ELR (cell line): ENCODE data around the gene AGO3.
"Not testable (repeated sequence)": the region's sequence is repeated elsewhere in the genome, so short reads cannot be mapped to it uniquely, and the experiment has no call there.

Source experiments
- DNase-seq: peaks from one replicate; pipeline ENCODE4 v3.0.0-alpha.2; 2015; ENCODE audit warnings: low read depth

Gene AGO3

GRCh38 chr1:35925741-35926140 lies 5.2 kb upstream of the AGO3 start:
- DNase-seq = no peak

- no peak for DNase-seq
Observed at GRCh38 chr1:35927472-35927871, 3.4 kb upstream of the AGO3 start.

GRCh38 chr1:35929730-35930592 lies 944 bp upstream of the AGO3 start:
- DNase-seq = peak; percentile 69

GRCh38 chr1:35931446-35932157 lies 697 bp downstream of the AGO3 start:
- peak; percentile 32 for DNase-seq

GRCh38 chr1:35932158-35932636 lies 1.3 kb downstream of the AGO3 start:
- DNase-seq = no peak

- no peak for DNase-seq
Observed at GRCh38 chr1:35932941-35933340, 2.0 kb downstream of the AGO3 start.

GRCh38 chr1:35935442-35936388 lies 4.8 kb downstream of the AGO3 start:
- DNase-seq = no peak

GRCh38 chr1:35936838-35937237 lies 5.9 kb downstream of the AGO3 start:
- DNase-seq = no peak

GRCh38 chr1:35939484-35939883 lies 8.6 kb downstream of the AGO3 start:
- no peak for DNase-seq

- DNase-seq = no peak
Observed at GRCh38 chr1:35945327-35945726, 14.4 kb downstream of the AGO3 start.

GRCh38 chr1:35947547-35947946 lies 16.6 kb downstream of the AGO3 start:
- DNase-seq = no peak

- DNase-seq = no peak
Observed at GRCh38 chr1:35958558-35958957, 27.7 kb downstream of the AGO3 start.

- no peak for DNase-seq
Observed at GRCh38 chr1:35959304-35959703, 28.4 kb downstream of the AGO3 start.

- no peak for DNase-seq
Observed at GRCh38 chr1:35962952-35963351, 32.0 kb downstream of the AGO3 start.

- DNase-seq = not testable (repeated sequence)
Observed at GRCh38 chr1:35964277-35964676, 33.4 kb downstream of the AGO3 start.

GRCh38 chr1:35968396-35968795 lies 37.5 kb downstream of the AGO3 start:
- no peak for DNase-seq

GRCh38 chr1:35971601-35972000 lies 40.7 kb downstream of the AGO3 start:
- no peak for DNase-seq

GRCh38 chr1:35972631-35973030 lies 41.7 kb downstream of the AGO3 start:
- peak; percentile 62 for DNase-seq

GRCh38 chr1:35980090-35980489 lies 49.2 kb downstream of the AGO3 start:
- DNase-seq = no peak

GRCh38 chr1:35988237-35988636 lies 57.3 kb downstream of the AGO3 start:
- DNase-seq = no peak

- DNase-seq = no peak
Observed at GRCh38 chr1:36006941-36007500, 76.1 kb downstream of the AGO3 start.

GRCh38 chr1:36007741-36008140 lies 76.8 kb downstream of the AGO3 start:
- no peak for DNase-seq
